ENCODE data around the gene KPNB1. TPM values are rescaled to one million over a fixed set of nuclear protein-coding genes. Genes with fewer than 3 reads are reported as not detected.

KPNB1 gene
- total RNA-seq, 2 experiments from 2014 or later: 475 to 488 TPM

- Mint-ChIP-seq H3K27ac (peak overlapping the region; percentile 30), H3K4me3 (no peak overlapping the region), H3K9me3 (no peaks in the 10 kb centered on the region), H3K4me1 (ENCODE audit: low read depth) (peaks cover 87% of the 10 kb centered on the region), H3K36me3 (no peaks in the 10 kb centered on the region), H3K27me3 (no peaks in the 10 kb centered on the region)
- POLR2A ChIA-PET: interaction anchor here (1.0 kb wide), 1 partner anchor 8 kb away, joined by 3 read pairs; the partner anchor contains the start of gene TBX21
- intact Hi-C loops (cut with micrococcal nuclease): no loop called here
- CTCF ChIA-PET: interaction anchor here (1.0 to 2.5 kb wide), 4 partner anchors 8 to 65 kb away, joined by 3 to 13 read pairs (median 8); partner anchors contain the start of gene TBX21
- DNase-seq: no peak
Measured at GRCh38 chr17:47724705-47725104, 75.0 kb downstream of the KPNB1 start.

- peaks cover 87% of the 10 kb centered on the region for H3K4me1 Mint-ChIP-seq (ENCODE audit: low read depth)
- no peaks in the 10 kb centered on the region for H3K9me3 Mint-ChIP-seq
- intact Hi-C loops (cut with micrococcal nuclease): no loop called here
- POLR2A ChIA-PET: interaction anchor here (0.6 to 1.2 kb wide), 3 partner anchors 10 to 76 kb away, joined by 3 to 5 read pairs (median 4); partner anchors contain the start of gene KPNB1
- DNase-seq: no peak
- no peaks in the 10 kb centered on the region for H3K27me3 Mint-ChIP-seq
- H3K27ac Mint-ChIP-seq: no peak overlapping the region
- H3K36me3 Mint-ChIP-seq: no peaks in the 10 kb centered on the region
- no peak overlapping the region for H3K4me3 Mint-ChIP-seq
- CTCF ChIA-PET: interaction anchor here (1.0 to 2.5 kb wide), 7 partner anchors 7 to 64 kb away, joined by 3 to 13 read pairs (median 6); partner anchors contain the start of gene TBX21
Measured at GRCh38 chr17:47725446-47726111, 75.9 kb downstream of the KPNB1 start.

GRCh38 chr17:47726796-47727703 lies 77.3 kb downstream of the KPNB1 start:
- peak overlapping the region; percentile 49 for H3K27ac Mint-ChIP-seq
- no peak overlapping the region for H3K4me3 Mint-ChIP-seq
- H3K36me3 Mint-ChIP-seq: no peaks in the 10 kb centered on the region
- H3K9me3 Mint-ChIP-seq: no peaks in the 10 kb centered on the region
- ChIA-PET CTCF (interaction anchor here (1.8 to 8.0 kb wide), 2 partner anchors 9 to 28 kb away, joined by 6 to 175 read pairs; no protein-coding TSS in a partner anchor), POLR2A (interaction anchor here (0.6 kb wide), 1 partner anchor 9 kb away, joined by 3 read pairs; no protein-coding TSS in a partner anchor)
- no peaks in the 10 kb centered on the region for H3K27me3 Mint-ChIP-seq
- no peak for DNase-seq
- peaks cover 88% of the 10 kb centered on the region for H3K4me1 Mint-ChIP-seq (ENCODE audit: low read depth)
- intact Hi-C loops (cut with micrococcal nuclease): no loop called here

- no peak for DNase-seq
- no peaks in the 10 kb centered on the region for H3K9me3 Mint-ChIP-seq
- ChIA-PET POLR2A (interaction anchor here (1.0 kb wide), 1 partner anchor 27 kb away, joined by 3 read pairs; no protein-coding TSS in a partner anchor), CTCF (interaction anchor here (8.0 kb wide), 1 partner anchor 28 kb away, joined by 175 read pairs; no protein-coding TSS in a partner anchor)
- H3K36me3 Mint-ChIP-seq: no peaks in the 10 kb centered on the region
- no peak overlapping the region for H3K4me3 Mint-ChIP-seq
- intact Hi-C loops (cut with micrococcal nuclease): no loop called here
- peaks cover 88% of the 10 kb centered on the region for H3K4me1 Mint-ChIP-seq (ENCODE audit: low read depth)
- no peaks in the 10 kb centered on the region for H3K27me3 Mint-ChIP-seq
- H3K27ac Mint-ChIP-seq: no peak overlapping the region
Measured at GRCh38 chr17:47727704-47728036, 78.0 kb downstream of the KPNB1 start.

- Mint-ChIP-seq H3K4me3 (no peak overlapping the region), H3K4me1 (ENCODE audit: low read depth) (peaks cover 86% of the 10 kb centered on the region), H3K9me3 (no peaks in the 10 kb centered on the region), H3K27me3 (no peaks in the 10 kb centered on the region), H3K36me3 (no peaks in the 10 kb centered on the region), H3K27ac (peak overlapping the region; percentile 1)
- CTCF ChIA-PET: interaction anchor here (8.0 kb wide), 1 partner anchor 29 kb away, joined by 175 read pairs; no protein-coding TSS in a partner anchor
- intact Hi-C loops (cut with micrococcal nuclease): no loop called here
- DNase-seq: no peak
- POLR2A ChIA-PET: interaction anchor here (1.0 kb wide), 1 partner anchor 27 kb away, joined by 3 read pairs; no protein-coding TSS in a partner anchor
Measured at GRCh38 chr17:47728214-47728877, 78.6 kb downstream of the KPNB1 start.

- Mint-ChIP-seq H3K27me3 (no peaks in the 10 kb centered on the region), H3K9me3 (no peaks in the 10 kb centered on the region), H3K4me3 (peak overlapping the region; percentile 17), H3K4me1 (ENCODE audit: low read depth) (peaks cover 78% of the 10 kb centered on the region), H3K36me3 (peaks cover 7% of the 10 kb centered on the region), H3K27ac (peak overlapping the region; percentile 59)
- POLR2A ChIA-PET: no interaction called here
- CTCF ChIA-PET: interaction anchor here (1.0 to 8.0 kb wide), 2 partner anchors 25 to 30 kb away, joined by 5 to 175 read pairs; no protein-coding TSS in a partner anchor
- DNase-seq: peak; percentile 41
- intact Hi-C loops (cut with micrococcal nuclease): no loop called here
Measured at GRCh38 chr17:47729476-47729875, 79.8 kb downstream of the KPNB1 start.

- H3K9me3 Mint-ChIP-seq: no peaks in the 10 kb centered on the region
- no peaks in the 10 kb centered on the region for H3K27me3 Mint-ChIP-seq
- DNase-seq: no peak
- peak overlapping the region; percentile 40 for H3K27ac Mint-ChIP-seq
- no peak overlapping the region for H3K4me3 Mint-ChIP-seq
- peaks cover 72% of the 10 kb centered on the region for H3K4me1 Mint-ChIP-seq (ENCODE audit: low read depth)
- CTCF ChIA-PET: interaction anchor here (0.9 to 8.0 kb wide), 5 partner anchors 9 to 31 kb away, joined by 4 to 175 read pairs (median 12); no protein-coding TSS in a partner anchor
- peaks cover 18% of the 10 kb centered on the region for H3K36me3 Mint-ChIP-seq
- POLR2A ChIA-PET: interaction anchor here (1.0 to 3.4 kb wide), 2 partner anchors 9 to 12 kb away, joined by 3 to 29 read pairs; no protein-coding TSS in a partner anchor
- intact Hi-C loops (cut with micrococcal nuclease): loop anchor here (5.0 kb wide), 1 partner anchor 62 kb away; no protein-coding TSS in a partner anchor
Measured at GRCh38 chr17:47730681-47731080, 81.0 kb downstream of the KPNB1 start.

- intact Hi-C loops (cut with micrococcal nuclease): loop anchor here (5.0 kb wide), 1 partner anchor 61 kb away; no protein-coding TSS in a partner anchor
- no peak for DNase-seq
- Mint-ChIP-seq H3K4me1 (ENCODE audit: low read depth) (peaks cover 71% of the 10 kb centered on the region), H3K9me3 (no peaks in the 10 kb centered on the region), H3K27me3 (no peaks in the 10 kb centered on the region), H3K27ac (peak overlapping the region; percentile 19), H3K4me3 (peak overlapping the region; percentile 17), H3K36me3 (peaks cover 25% of the 10 kb centered on the region)
- POLR2A ChIA-PET: interaction anchor here (0.6 to 3.4 kb wide), 5 partner anchors 10 to 35 kb away, joined by 3 to 29 read pairs (median 4); no protein-coding TSS in a partner anchor
- CTCF ChIA-PET: interaction anchor here (0.9 to 8.0 kb wide), 7 partner anchors 9 to 153 kb away, joined by 3 to 175 read pairs (median 6); partner anchors contain the start of gene KPNB1
Measured at GRCh38 chr17:47731396-47731795, 81.7 kb downstream of the KPNB1 start.

GRCh38 chr17:47732399-47733046 lies 82.8 kb downstream of the KPNB1 start:
- POLR2A ChIA-PET: interaction anchor here (0.8 to 5.2 kb wide), 17 partner anchors 8 to 83 kb away, joined by 3 to 29 read pairs (median 6); partner anchors contain the start of genes KPNB1 and TBKBP1
- H3K9me3 Mint-ChIP-seq: no peaks in the 10 kb centered on the region
- H3K36me3 Mint-ChIP-seq: peaks cover 32% of the 10 kb centered on the region
- CTCF ChIA-PET: interaction anchor here (0.8 to 8.0 kb wide), 20 partner anchors 8 to 163 kb away, joined by 3 to 175 read pairs (median 5); partner anchors contain the start of gene KPNB1
- intact Hi-C loops (cut with micrococcal nuclease): loop anchor here (1.0 to 5.0 kb wide), 4 partner anchors 11 to 60 kb away; no protein-coding TSS in a partner anchor
- H3K27me3 Mint-ChIP-seq: no peaks in the 10 kb centered on the region
- H3K4me1 Mint-ChIP-seq (ENCODE audit: low read depth): peaks cover 71% of the 10 kb centered on the region
- peak; percentile 14 for DNase-seq
- peak overlapping the region; percentile 80 for H3K27ac Mint-ChIP-seq
- H3K4me3 Mint-ChIP-seq: peak overlapping the region; percentile 72

GRCh38 chr17:47733047-47733673 lies 83.4 kb downstream of the KPNB1 start, which contains the start of gene TBX21:
Gene TBX21 (plus strand): TSS chr17:47733236. CDS start chr17:47733455, 219 bp downstream.
- peaks cover 69% of the 10 kb centered on the region for H3K4me1 Mint-ChIP-seq (ENCODE audit: low read depth)
- ChIA-PET POLR2A (interaction anchor here (0.8 to 5.2 kb wide), 16 partner anchors 8 to 83 kb away, joined by 3 to 29 read pairs (median 6); partner anchors contain the start of genes KPNB1 and TBKBP1), CTCF (interaction anchor here (0.5 to 8.0 kb wide), 20 partner anchors 8 to 84 kb away, joined by 3 to 175 read pairs (median 5); partner anchors contain the start of gene KPNB1)
- H3K4me3 Mint-ChIP-seq: peak within 1 kb of the TSS; percentile 100
- H3K27me3 Mint-ChIP-seq: no peaks in the 10 kb centered on the region
- peaks cover 32% of the 10 kb centered on the region for H3K36me3 Mint-ChIP-seq
- intact Hi-C loops (cut with micrococcal nuclease): loop anchor here (1.0 to 5.0 kb wide), 4 partner anchors 12 to 59 kb away; no protein-coding TSS in a partner anchor
- DNase-seq: peak; percentile 94
- H3K9me3 Mint-ChIP-seq: no peaks in the 10 kb centered on the region
- peak within 1 kb of the TSS; percentile 93 for H3K27ac Mint-ChIP-seq
